Bronchial epithelial cell (primary cell): ENCODE measurements around the gene LTB4R. TPM values are rescaled to one million over a fixed set of nuclear protein-coding genes. Genes with fewer than 3 reads are reported as not detected.

Experiments used
- DNase-seq: peaks from one replicate; pipeline ENCODE4 v3.0.0-alpha.2; 2010; ENCODE audit warnings: low read depth
- FAIRE-seq: peaks from 2 replicates; lab custom pipeline; 2011; peaks lifted over from hg19 to GRCh38; lab: Jason Lieb, UNC
- H3K27me3 ChIP-seq: 2 replicates; pipeline ENCODE4 v1.5.1; 2011; ENCODE audit warnings: low read length; ENCODE audit not compliant: control insufficient read depth, insufficient read depth
- H3K36me3 ChIP-seq: 2 replicates; pipeline ENCODE4 v1.5.1; 2011; ENCODE audit warnings: low read length; ENCODE audit not compliant: control insufficient read depth, insufficient read depth
- H3K4me3 ChIP-seq: 2 replicates; pipeline ENCODE4 v1.5.1; 2011; ENCODE audit warnings: mild to moderate bottlenecking, low read depth, low read length, control low read depth
- CTCF ChIP-seq: IDR thresholded peaks from 2 replicates; pipeline ENCODE4 v1.5.1; 2011; ENCODE audit warnings: mild to moderate bottlenecking, moderate library complexity, low read length, control low read depth, inconsistent platforms; ENCODE audit not compliant: insufficient read depth, severe bottlenecking
- total RNA-seq: library from RNA; depleted of rRNA; stranded (reverse); fragments of >200 nt; gene quantifications from 2 replicates; pipeline ENCODE4 v1.2.1, GENCODE V29; 2014

LTB4R gene
- total RNA-seq, 1 donor from 2014 or later, result 3.7 TPM

GRCh38 chr14:24366413-24366720 lies 55.1 kb downstream of the LTB4R start:
- Histone ChIP-seq H3K27me3 (no peaks in the 10 kb centered on the region), H3K36me3 (peaks cover 1% of the 10 kb centered on the region), H3K4me3 (peak overlapping the region; percentile 65)
- no peak for TF ChIP-seq CTCF
- DNase-seq, result no peak
- no peak for FAIRE-seq

- Histone ChIP-seq H3K4me3 (peak overlapping the region; percentile 65), H3K27me3 (no peaks in the 10 kb centered on the region), H3K36me3 (peaks cover 1% of the 10 kb centered on the region)
- no peak for FAIRE-seq
- DNase-seq, result peak; percentile 89
- no peak for TF ChIP-seq CTCF
Measured at GRCh38 chr14:24366721-24367513, 55.6 kb downstream of the LTB4R start.

Other genes starting within 250 kb of the LTB4R start
- gene CPNE6, start 239.9 kb upstream of the LTB4R start, total RNA-seq, result not detected in 2 replicates
- 84.8 and 223 TPM in 2 replicates for gene PCK2, start 217.2 kb upstream of the LTB4R start, total RNA-seq
- 70.5 and 83.5 TPM in 2 replicates for gene DCAF11, start 196.7 kb upstream of the LTB4R start, total RNA-seq
- gene NRL, start 196.6 kb upstream of the LTB4R start, total RNA-seq, result 0.64 and 0.79 TPM in 2 replicates
- 0.51 TPM in 1 of 2 replicates, not detected in the other for gene FITM1, start 180.8 kb upstream of the LTB4R start, total RNA-seq
- gene PSME1, start 175.3 kb upstream of the LTB4R start, total RNA-seq, result 65.0 and 71.8 TPM in 2 replicates
- 12.6 and 17.8 TPM in 2 replicates for gene EMC9, start 169.9 kb upstream of the LTB4R start, total RNA-seq
- gene PSME2, start 164.9 kb upstream of the LTB4R start, total RNA-seq, result 26.9 and 37.5 TPM in 2 replicates
- gene RNF31, start 164.0 kb upstream of the LTB4R start, total RNA-seq, result 23.3 and 25.8 TPM in 2 replicates
- 19.2 and 28.7 TPM in 2 replicates for gene IRF9, start 150.2 kb upstream of the LTB4R start, total RNA-seq
- 0.26 and 1.1 TPM in 2 replicates for gene REC8, start 139.4 kb upstream of the LTB4R start, total RNA-seq
- gene IPO4, start 122.7 kb upstream of the LTB4R start, total RNA-seq, result 27.0 and 41.9 TPM in 2 replicates
- gene TM9SF1, start 116.1 kb upstream of the LTB4R start, total RNA-seq, result 42.8 and 67.9 TPM in 2 replicates
- gene TSSK4, start 105.8 kb upstream of the LTB4R start, total RNA-seq, result 0.26 TPM in 1 of 2 replicates, not detected in the other
- gene CHMP4A, start 98.0 kb upstream of the LTB4R start, total RNA-seq, result 48.8 and 69.8 TPM in 2 replicates
- gene MDP1, start 95.4 kb upstream of the LTB4R start, total RNA-seq, result 13.4 and 21.1 TPM in 2 replicates
- 131 and 330 TPM in 2 replicates for gene NEDD8, start 79.1 kb upstream of the LTB4R start, total RNA-seq
- gene GMPR2, start 78.6 kb upstream of the LTB4R start, total RNA-seq, result 80.6 and 98.7 TPM in 2 replicates
- gene TINF2, start 68.9 kb upstream of the LTB4R start, total RNA-seq, result 48.7 and 91.9 TPM in 2 replicates
- gene TGM1, start 48.3 kb upstream of the LTB4R start, total RNA-seq, result 88.7 and 382 TPM in 2 replicates
- gene RABGGTA, start 39.9 kb upstream of the LTB4R start, total RNA-seq, result 32.6 and 58.9 TPM in 2 replicates
- gene DHRS1, start 11.7 kb upstream of the LTB4R start, total RNA-seq, result 16.6 and 39.6 TPM in 2 replicates
- gene NOP9, start 11.7 kb upstream of the LTB4R start, total RNA-seq, result 23.2 and 26.1 TPM in 2 replicates
- 1.2 and 3.9 TPM in 2 replicates for gene CIDEB, start 3.5 kb upstream of the LTB4R start, total RNA-seq
- 10.5 and 17.4 TPM in 2 replicates for gene LTB4R2, start 1.4 kb upstream of the LTB4R start, total RNA-seq
- gene ADCY4, start 23.6 kb downstream of the LTB4R start, total RNA-seq, result 0.53 and 0.77 TPM in 2 replicates
- gene RIPK3, start 28.5 kb downstream of the LTB4R start, total RNA-seq, result 2.4 and 4.7 TPM in 2 replicates
- gene NFATC4, start 56.7 kb downstream of the LTB4R start, total RNA-seq, result 4.7 and 7.3 TPM in 2 replicates
- gene NYNRIN, start 87.5 kb downstream of the LTB4R start, total RNA-seq, result 2.0 and 2.6 TPM in 2 replicates
- gene CBLN3, start 118.2 kb downstream of the LTB4R start, total RNA-seq, result 0.38 and 0.53 TPM in 2 replicates
- 128 and 167 TPM in 2 replicates for gene KHNYN, start 118.5 kb downstream of the LTB4R start, total RNA-seq
- gene SDR39U1, start 131.3 kb downstream of the LTB4R start, total RNA-seq, result 6.5 and 8.2 TPM in 2 replicates
- gene CMA1, start 196.8 kb downstream of the LTB4R start, total RNA-seq, result not detected in 2 replicates